Superior temporal gyrus (tissue), 1 donor: ENCODE data around the gene P3H3.
"Not testable (repeated sequence)": the region's sequence is repeated elsewhere in the genome, so short reads cannot be mapped to it uniquely, and the experiment has no call there.

Source experiments
- DNase-seq: peaks from one replicate; pipeline ENCODE4 v3.0.0-alpha.2; 2016; ENCODE audit errors: extremely low spot score

Gene P3H3

DNA sequence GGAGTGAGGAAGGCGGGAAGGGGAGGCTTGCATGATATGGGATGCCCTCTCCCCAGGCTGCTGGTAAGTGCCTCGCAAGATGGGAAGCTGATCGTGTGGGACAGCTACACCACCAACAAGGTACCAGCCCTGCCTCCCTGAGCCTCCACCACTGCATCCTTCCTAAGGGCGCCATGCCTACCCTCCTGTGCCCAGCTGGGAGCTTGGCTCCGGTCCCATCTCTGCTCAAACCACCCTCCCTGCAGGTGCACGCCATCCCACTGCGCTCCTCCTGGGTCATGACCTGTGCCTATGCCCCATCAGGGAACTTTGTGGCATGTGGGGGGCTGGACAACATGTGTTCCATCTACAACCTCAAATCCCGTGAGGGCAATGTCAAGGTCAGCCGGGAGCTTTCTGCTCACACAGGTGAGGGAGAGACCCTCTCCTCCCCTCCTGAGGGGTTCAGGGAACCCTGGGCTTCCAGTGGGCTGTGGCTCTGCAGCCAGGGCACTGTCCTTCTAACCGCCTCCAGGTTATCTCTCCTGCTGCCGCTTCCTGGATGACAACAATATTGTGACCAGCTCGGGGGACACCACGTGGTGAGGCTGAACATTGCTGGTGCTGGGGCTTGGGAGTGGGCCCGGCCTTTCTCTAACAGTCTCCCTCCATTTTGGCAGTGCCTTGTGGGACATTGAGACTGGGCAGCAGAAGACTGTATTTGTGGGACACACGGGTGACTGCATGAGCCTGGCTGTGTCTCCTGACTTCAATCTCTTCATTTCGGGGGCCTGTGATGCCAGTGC lies 15.1 kb downstream of the P3H3 start:
- no peak for DNase-seq

DNA sequence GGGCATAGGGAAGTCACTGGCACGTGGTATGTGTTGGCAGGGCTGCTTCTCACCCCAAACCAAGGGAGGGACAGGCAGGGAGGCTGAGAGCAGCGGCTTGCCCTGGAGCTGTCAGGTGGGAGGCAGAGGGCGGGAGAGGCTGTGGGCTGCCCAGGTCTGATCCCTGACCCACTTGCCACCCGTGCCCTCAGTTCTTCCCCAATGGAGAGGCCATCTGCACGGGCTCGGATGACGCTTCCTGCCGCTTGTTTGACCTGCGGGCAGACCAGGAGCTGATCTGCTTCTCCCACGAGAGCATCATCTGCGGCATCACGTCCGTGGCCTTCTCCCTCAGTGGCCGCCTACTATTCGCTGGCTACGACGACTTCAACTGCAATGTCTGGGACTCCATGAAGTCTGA lies 17.2 kb downstream of the P3H3 start:
- no peak for DNase-seq

DNA sequence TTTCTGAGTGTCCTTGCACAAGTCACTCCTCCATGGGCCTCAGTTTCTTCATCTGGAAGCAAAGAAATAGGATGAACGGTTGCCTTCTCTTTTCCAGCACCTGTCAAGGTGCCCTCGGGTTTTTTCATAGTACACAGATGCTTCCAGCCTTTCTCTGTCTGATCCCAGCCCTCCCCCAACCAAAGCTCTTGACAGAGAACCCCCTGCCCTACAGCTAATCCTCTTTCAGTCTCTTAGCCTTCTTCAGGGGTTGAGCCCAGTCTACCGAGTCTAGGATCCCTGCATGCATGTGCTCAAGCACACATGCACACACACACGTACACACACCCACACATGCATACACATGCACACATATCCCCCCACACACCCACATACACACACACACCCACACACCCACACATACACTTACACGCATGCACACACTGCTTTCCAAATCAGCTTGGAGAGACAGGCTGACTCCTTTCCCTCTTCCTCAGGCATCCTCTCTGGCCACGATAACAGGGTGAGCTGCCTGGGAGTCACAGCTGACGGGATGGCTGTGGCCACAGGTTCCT lies 18.2 kb downstream of the P3H3 start:
- no peak for DNase-seq

DNA sequence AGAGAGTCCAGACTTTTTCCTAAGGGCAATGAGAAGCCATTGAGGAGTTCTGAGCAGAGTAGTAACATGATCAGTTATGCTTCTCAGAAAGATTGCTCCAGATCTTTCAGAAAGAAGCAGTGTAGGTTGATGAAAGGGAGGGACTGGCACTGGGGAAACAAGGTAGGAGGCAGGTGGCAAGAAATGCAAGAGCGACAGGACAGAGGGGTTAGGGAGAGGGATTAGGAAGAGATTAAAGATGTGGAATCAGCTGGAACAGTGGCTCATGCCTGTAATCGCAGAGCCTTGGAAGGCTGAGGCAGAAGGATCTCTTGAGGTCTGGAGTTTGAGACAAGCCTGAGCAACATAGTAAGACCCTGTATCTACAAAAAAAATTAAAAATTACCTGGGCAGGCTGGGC lies 19.5 kb downstream of the P3H3 start:
- DNase-seq, result no peak

DNA sequence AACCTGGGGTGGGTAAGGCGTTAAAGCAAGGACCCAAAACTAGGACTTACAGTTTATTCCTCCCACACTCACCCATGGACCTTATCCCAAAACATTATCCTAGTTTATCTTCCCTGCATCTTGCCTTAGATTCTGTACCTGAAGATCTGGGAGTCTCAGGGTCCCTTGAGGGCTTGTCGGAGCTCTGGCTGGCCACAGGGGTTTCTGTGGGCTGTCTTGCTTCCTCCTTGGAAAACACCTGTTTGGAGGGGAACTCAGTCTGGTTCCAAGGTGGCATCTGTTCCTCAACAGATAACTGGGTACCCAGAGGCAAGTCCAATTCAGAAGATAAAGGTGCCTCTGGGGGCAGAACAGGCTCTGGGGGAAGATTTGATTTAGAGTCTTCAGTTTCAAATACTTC lies 21.2 kb downstream of the P3H3 start:
- no peak for DNase-seq

DNA sequence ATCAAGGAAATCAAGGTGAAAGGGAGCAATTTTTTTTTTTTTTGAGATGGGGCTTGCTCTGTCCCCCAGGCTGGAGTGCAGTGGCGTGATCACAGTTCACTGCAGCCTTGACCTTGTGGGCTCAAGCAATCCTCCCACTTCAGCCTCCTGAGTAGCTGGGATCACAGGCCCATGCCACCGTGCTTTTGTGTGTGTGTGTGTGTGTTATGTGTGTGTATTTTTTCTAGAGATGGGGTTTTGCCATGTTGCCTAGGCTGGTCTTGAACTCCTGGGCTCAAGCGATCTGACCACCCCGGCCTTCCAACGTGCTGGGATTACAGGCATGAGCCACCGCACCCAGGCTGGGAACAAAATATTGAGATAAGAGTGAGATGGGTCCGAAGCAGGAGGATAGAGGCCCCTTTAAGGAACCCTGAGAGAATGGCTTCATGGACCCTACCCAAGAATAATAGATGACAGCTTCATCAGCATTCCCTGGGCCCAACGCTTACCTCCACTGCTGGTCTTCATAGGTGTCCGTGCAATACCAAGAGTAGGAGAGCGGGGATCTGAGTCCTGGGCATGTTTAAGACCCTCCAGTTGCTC lies 21.9 kb downstream of the P3H3 start:
- DNase-seq, result no peak

DNA sequence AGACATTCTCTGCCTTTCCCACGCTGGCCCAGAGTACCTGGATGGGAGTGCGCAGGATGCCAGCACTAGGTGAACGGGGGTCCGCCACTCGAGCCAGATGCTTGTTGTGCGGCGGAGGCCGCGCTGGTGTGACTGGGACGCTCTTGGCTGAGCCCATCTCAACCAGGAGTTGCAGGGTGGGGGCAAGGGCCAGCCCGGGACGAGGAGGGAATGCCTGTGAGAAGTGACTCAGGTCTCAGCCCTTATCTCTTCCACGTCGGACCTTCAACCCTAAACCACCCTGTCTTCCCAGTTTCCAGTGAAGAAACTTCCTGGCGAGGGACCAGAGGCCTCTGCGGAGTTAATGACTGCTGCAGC lies 22.6 kb downstream of the P3H3 start:
- DNase-seq, result no peak

DNA sequence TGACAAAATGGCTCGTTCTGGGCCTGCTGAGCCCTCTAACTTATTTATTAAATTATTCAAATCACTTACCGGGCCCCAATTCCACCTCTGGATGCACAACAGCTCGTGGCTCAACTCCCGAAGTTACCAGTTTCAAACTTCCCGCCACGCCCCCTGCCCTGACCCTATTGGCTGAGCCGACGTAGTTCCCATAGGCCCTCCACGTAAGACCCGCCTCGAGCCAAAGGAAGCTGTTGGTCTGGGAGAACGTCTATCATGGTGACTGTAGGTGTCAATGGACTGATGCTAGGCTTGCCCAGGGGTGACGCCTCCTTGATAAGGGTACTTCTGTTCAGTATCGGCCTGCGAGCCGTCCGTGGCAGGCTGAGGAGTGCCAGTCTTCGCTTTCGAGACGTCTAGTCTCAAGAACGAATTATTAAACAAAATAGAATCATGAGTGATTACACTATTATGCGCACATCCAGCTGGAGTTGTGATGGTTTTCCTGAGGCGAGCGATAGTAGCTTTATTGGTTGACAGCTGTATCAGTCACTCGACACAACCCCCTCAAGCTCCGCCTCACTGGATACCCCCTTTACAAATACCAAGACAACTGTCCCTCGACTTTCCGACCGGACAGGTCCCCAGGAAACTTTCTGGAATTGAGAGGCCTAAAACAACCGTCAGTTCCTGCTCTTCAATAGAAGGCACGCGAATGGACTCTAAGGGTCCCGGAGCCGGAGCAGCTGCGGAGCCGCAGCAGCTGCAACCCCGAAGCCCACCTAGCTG lies 23.1 kb downstream of the P3H3 start, which contains the start of gene CDCA3:
Gene CDCA3, minus strand, starts transcription at position 134 of the 768 bp plus-strand sequence. CDS start 334 bp downstream, outside the sequence.
- DNase-seq, result peak; percentile 99

DNA sequence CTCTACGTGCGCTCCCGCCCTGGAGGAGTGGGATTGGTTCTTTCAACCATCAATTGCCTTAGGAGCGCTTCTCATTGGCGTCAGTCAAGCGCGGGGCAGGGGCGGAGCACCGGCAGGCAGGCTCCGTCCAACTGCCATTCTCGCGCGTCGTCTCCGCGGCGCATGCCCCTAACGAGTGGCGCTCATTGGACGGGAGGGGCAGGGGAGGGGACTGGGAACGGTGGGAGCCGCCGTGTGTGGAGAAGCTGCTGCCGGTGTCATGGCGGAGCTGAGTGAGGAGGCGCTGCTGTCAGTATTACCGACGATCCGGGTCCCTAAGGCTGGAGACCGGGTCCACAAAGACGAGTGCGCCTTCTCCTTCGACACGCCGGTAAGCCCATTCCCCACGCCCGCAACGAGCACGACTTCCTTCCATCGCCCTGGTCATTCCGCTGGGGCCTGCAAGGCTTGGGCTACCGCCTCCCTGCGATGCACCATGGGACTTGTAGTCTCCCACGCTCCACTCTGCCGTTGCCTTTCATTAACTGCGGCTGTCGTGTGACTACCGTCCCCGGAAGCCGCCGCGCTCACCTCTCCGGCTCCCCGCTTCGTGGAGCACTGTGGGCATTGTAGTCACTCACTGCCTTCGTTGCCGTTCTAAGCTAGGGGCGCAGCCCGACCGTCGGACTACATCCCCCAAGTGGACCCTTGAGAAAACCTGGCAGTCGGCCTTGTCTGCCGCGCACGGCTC lies 23.9 kb downstream of the P3H3 start, which contains the start of gene USP5:
Gene USP5, plus strand, starts transcription at position 230 of the 730 bp plus-strand sequence. Its CDS starts 30 bp downstream, at position 260.
- peak; percentile 100 for DNase-seq

DNA sequence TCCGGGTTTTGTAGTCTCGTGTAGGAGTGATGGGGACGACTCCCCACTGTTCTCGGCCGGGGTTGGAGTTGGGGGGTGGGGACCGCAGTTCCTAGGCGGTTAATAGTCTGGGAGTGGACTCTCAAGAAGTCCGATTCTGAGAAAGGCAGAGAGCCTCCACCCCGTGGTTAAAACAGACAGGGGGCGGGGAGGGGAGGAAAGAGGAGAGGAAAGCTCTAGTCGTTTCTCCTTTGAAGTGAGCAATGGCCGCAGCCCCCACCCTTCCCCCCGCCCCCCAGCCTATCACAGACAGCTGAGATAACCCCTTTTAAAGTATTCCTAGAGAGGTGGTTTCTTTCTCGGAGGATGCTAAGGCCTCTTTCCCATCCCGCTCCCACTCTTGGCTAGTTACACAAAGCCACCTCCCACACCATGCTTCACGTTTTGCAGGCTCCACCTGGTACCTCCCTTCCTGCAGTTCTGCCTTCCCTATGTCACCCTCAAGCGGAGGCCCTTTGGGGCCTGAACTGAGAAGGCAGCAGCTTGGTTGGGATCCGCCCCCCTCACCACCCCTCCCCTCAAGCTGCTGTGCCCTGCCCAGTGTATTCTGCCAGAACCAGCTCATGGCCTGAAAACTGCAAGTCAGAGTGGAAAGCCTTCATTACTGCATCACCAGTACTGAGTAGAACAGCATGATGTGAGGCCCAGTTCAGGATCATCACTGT lies 24.6 kb downstream of the P3H3 start:
- peak; percentile 32 for DNase-seq

DNA sequence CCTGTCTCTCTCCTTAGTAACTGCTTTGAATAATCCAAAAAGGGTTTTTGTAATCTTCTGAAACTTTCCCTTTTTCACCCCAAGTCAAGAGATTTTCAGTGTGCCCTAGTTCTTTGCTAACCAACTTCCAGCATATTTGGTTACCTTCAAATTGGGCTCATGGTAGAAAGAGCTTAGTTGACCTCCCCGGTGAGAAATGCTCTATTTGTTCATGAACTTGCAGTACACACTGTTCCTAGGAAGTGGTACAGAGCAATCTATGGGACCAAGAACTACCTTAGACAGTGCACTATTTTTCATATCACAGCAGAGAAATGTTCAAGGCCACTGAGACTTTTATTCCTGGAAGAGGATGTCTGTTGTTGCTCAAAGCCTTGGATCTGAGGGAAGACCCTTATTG lies 25.4 kb downstream of the P3H3 start:
- DNase-seq, result no peak

DNA sequence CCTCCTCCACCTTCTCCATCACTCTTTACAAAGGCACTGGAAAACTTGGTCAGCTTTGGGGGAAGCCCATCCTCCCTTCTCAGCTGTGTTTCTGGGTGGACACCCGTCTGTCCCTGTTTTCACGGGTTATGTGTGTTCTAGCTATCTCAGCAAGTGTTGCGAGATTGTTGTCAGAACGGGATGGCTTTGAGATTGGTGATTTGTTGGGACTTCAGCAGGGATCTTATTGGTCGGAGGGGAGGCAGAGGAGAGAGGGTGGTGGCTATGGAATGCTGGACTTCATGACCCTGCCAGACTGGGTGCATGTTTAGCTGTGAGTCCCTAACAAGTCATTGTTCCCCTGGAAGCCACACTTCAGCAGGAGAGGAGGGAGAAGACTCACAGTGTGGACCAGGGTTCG lies 25.8 kb downstream of the P3H3 start:
- DNase-seq, result no peak

DNA sequence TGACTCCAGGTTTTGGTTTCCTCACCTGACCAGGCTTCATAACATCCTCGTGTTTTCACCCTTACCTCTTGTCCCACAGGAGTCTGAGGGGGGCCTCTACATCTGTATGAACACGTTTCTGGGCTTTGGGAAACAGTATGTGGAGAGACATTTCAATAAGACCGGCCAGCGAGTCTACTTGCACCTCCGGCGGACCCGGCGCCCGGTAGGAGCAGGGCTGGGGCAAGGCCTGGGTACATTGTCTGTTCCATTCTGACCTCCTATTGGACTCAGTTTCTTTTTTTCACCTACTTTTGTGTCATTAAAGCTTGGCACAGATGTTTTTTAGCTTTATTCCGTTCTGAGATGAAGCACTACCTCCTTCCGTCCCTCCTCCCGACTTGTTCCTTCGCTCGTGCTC lies 27.1 kb downstream of the P3H3 start:
- no peak for DNase-seq

DNA sequence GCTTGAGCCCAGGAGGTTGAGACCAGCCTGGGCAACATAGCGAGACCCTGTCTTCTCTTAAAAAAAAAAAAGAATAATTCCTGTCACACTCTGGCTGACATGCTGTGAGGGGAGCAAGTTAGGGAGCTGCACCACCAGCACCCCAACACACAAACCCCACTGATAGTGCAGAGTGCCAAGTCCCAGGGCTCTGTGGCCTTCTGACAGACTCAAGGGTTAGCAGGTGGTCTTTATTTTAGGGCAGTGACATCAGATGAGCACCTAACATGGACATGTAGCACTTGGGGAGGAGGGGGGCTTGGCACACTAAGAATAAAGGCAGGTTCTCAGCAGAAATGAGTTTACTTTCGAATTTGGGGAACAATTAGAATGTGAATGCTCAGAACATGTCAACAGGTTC lies 30.6 kb downstream of the P3H3 start:
- DNase-seq, result no peak

DNA sequence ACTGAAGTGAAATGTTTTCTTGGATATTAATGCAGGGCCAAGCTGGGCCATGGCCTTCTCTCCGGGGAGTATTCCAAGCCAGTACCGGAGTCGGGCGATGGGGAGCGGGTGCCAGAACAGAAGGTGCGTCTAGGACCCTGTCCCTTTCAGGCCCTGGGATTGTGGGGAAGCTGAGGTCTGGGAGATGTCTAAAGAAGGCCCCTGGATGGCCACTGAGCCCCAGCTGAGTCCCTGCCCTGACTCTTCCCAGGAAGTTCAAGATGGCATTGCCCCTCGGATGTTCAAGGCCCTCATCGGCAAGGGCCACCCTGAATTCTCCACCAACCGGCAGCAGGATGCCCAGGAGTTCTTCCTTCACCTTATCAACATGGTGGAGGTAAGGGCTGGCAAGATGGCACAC lies 31.9 kb downstream of the P3H3 start:
- no peak for DNase-seq

DNA sequence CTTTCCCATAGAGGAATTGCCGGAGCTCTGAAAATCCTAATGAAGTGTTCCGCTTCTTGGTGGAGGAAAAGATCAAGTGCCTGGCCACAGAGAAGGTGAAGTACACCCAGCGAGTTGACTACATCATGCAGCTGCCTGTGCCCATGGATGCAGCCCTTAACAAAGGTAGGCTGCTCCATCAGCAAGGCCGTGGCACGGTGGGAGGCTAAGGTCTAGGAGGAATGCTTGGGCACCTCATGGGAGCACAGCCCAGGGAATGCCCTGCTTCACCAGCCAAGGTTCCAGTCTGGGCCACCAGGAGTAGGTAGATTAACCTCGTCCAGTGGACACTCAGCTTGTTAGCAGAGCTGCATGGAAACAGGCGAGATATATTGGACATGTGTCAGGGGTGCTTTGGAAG lies 32.7 kb downstream of the P3H3 start:
- DNase-seq, result no peak

DNA sequence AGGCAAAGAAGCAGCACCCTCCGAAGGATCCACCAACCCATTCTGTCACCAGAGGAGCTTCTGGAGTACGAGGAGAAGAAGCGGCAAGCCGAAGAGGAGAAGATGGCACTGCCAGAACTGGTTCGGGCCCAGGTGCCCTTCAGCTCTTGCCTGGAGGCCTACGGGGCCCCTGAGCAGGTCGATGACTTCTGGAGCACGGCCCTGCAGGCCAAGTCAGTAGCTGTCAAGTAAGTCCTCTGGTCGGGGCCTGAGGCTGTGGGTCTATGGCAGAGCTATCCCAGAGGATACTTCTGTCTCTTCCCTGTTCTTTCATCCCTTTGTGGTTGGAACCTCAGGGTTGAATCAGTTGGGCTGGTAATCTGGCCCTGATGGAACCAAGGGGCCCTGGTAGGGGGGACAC lies 33.2 kb downstream of the P3H3 start:
- no peak for DNase-seq

DNA sequence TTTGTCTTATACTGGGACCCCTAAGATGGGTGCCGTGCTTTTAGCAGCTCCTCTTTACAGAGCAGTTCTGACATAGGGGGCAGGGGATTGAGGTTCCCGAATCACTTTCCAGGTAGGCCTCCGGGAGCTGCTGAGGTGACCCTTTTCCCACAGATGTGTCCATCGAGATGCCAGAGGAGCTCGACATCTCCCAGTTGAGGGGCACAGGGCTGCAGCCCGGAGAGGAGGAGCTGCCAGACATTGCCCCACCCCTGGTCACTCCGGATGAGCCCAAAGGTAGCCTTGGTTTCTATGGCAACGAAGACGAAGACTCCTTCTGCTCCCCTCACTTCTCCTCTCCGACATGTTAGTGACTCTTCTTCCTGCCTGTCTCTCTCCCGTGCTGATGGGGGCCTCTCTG lies 34.8 kb downstream of the P3H3 start:
- DNase-seq, result no peak

DNA sequence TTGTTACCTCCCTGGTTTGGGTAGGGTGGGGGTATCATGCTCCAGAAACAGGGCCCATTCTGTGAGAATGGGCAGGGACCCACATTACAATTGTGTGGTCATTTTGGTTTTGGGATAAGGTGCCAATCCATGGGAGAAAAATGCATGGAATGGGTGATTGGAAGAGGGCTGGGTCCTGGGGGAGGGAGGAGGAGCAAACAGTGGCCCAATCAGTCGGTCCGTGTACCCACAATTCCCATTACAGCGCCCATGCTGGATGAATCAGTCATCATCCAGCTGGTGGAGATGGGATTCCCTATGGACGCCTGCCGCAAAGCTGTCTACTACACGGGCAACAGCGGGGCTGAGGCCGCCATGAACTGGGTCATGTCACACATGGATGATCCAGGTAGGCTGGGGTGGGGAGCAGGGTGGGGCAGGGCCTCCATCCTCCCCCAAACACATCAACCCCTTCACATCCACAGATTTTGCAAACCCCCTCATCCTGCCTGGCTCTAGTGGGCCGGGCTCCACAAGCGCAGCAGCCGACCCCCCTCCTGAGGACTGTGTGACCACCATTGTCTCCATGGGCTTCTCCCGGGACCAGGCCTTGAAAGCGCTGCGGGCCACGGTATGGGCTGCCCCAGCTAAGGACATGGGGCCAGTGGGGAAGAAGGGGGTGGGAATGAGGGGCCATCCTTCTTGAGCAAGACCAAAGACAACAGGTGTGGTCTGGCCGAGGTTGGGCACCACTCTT lies 35.5 kb downstream of the P3H3 start:
- DNase-seq, result no peak

DNA sequence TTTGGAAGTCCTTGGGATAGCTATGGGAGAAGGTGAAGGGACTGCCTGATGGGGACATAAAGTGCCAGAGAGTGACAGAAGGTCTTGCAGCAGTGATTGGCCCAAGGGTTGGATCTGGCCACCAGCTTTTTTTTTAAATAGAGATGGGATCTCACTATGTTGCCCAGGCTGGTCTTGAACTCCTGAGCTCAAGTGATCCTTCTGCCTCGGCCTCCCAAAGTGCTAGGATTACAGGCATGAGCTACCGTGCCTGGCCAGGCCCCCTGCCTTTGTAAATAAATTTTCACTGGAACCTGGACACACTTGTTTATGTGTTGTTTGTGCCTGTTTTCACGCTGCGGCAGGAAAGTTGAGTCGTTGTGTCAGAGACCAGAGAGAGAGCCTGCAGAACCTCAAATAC lies 37.1 kb downstream of the P3H3 start:
- DNase-seq, result not testable (repeated sequence)
